Measurements from ENCODE around the gene KCP. TPM values are rescaled to one million over a fixed set of nuclear protein-coding genes. Genes with fewer than 3 reads are reported as not detected.

The KCP gene
- total RNA-seq, 1 donor from 2014 or later = not detected

- DNase-seq (ENCODE audit: low read depth in 2 of 2) = no peak
Observed at GRCh38 chr7:128887169-128888038, 23.1 kb downstream of the KCP start.

GRCh38 chr7:128886391-128887168 lies 23.9 kb downstream of the KCP start:
- DNase-seq (ENCODE audit: low read depth in 2 of 2) = no peak

- DNase-seq (ENCODE audit: low read depth in 2 of 2) = no peak
Observed at GRCh38 chr7:128885370-128886187, 24.9 kb downstream of the KCP start.

- no peak for DNase-seq (ENCODE audit: low read depth in 2 of 2)
Observed at GRCh38 chr7:128884561-128885369, 25.7 kb downstream of the KCP start.

- peak in 1 of 2 donors; percentile 70 for DNase-seq (ENCODE audit: low read depth in 2 of 2)
Observed at GRCh38 chr7:128883622-128884448, 26.7 kb downstream of the KCP start.

GRCh38 chr7:128882134-128882533 lies 28.4 kb downstream of the KCP start:
- no peak for DNase-seq (ENCODE audit: low read depth in 2 of 2)

GRCh38 chr7:128881458-128882125 lies 28.9 kb downstream of the KCP start:
- no peak for DNase-seq (ENCODE audit: low read depth in 2 of 2)

GRCh38 chr7:128880791-128881457 lies 29.6 kb downstream of the KCP start:
- no peak for DNase-seq (ENCODE audit: low read depth in 2 of 2)

- DNase-seq (ENCODE audit: low read depth in 2 of 2) = peak in 1 of 2 donors; percentile 64
Observed at GRCh38 chr7:128879939-128880746, 30.4 kb downstream of the KCP start.

- no peak for DNase-seq (ENCODE audit: low read depth in 2 of 2)
Observed at GRCh38 chr7:128879461-128879938, 31.0 kb downstream of the KCP start.

GRCh38 chr7:128878226-128879105 lies 32.0 kb downstream of the KCP start:
- no peak for DNase-seq (ENCODE audit: low read depth in 2 of 2)

GRCh38 chr7:128877756-128878120 lies 32.8 kb downstream of the KCP start:
- no peak for DNase-seq (ENCODE audit: low read depth in 2 of 2)

GRCh38 chr7:128876978-128877755 lies 33.3 kb downstream of the KCP start:
- no peak for DNase-seq (ENCODE audit: low read depth in 2 of 2)

GRCh38 chr7:128876586-128876977 lies 33.9 kb downstream of the KCP start:
- DNase-seq (ENCODE audit: low read depth in 2 of 2) = no peak

- DNase-seq (ENCODE audit: low read depth in 2 of 2) = no peak
Observed at GRCh38 chr7:128876127-128876526, 34.4 kb downstream of the KCP start.

- no peak for DNase-seq (ENCODE audit: low read depth in 2 of 2)
Observed at GRCh38 chr7:128875523-128875948, 35.0 kb downstream of the KCP start.
